Activated T-helper 1 cell treated with anti-CD3 and anti-CD28 coated beads, Interleukin-2, amount 50 U/mL, for 16 hours (primary cell): ENCODE results near the gene R3HDM2.
"Not testable (repeated sequence)": the region's sequence is repeated elsewhere in the genome, so short reads cannot be mapped to it uniquely, and the experiment has no call there.

Source experiments
- DNase-seq, 2 donors: peaks; one replicate each; pipeline ENCODE4 v3.0.0-alpha.2; 2020; ENCODE audit warnings: low read depth in 1 of 2, low spot score in 1 of 2

Gene R3HDM2

GRCh38 chr12:57336299-57336698, 94.5 kb downstream of the R3HDM2 start:
- not testable (repeated sequence) for DNase-seq

- no peak for DNase-seq
Observed at GRCh38 chr12:57334219-57334618, 96.6 kb downstream of the R3HDM2 start.

- DNase-seq: no peak
Observed at GRCh38 chr12:57332646-57333312, 98.1 kb downstream of the R3HDM2 start.

GRCh38 chr12:57330992-57331391, 99.9 kb downstream of the R3HDM2 start:
- no peak for DNase-seq

- DNase-seq: no peak
Observed at GRCh38 chr12:57329219-57329618, 101.6 kb downstream of the R3HDM2 start.

GRCh38 chr12:57325395-57325794, 105.4 kb downstream of the R3HDM2 start:
- DNase-seq: no peak

- no peak for DNase-seq
Observed at GRCh38 chr12:57323416-57323815, 107.4 kb downstream of the R3HDM2 start.

- DNase-seq: no peak
Observed at GRCh38 chr12:57320639-57321038, 110.2 kb downstream of the R3HDM2 start.

GRCh38 chr12:57319678-57320469, 111.0 kb downstream of the R3HDM2 start:
- no peak for DNase-seq

GRCh38 chr12:57315681-57316080, 115.2 kb downstream of the R3HDM2 start:
- DNase-seq: no peak

GRCh38 chr12:57312287-57312686, 118.6 kb downstream of the R3HDM2 start:
- not testable (repeated sequence) for DNase-seq

GRCh38 chr12:57309420-57309819, 121.4 kb downstream of the R3HDM2 start:
- DNase-seq: no peak

- DNase-seq: no peak
Observed at GRCh38 chr12:57300961-57301584, 129.8 kb downstream of the R3HDM2 start.

GRCh38 chr12:57299514-57300016, 131.3 kb downstream of the R3HDM2 start:
- DNase-seq: no peak

- DNase-seq: no peak
Observed at GRCh38 chr12:57296291-57296690, 134.6 kb downstream of the R3HDM2 start.

GRCh38 chr12:57282073-57282472, 148.8 kb downstream of the R3HDM2 start:
- DNase-seq: not testable (repeated sequence)

- DNase-seq: peak; percentile 25 to 49
Observed at GRCh38 chr12:57280211-57281062, 150.4 kb downstream of the R3HDM2 start.

GRCh38 chr12:57278465-57279381, 152.1 kb downstream of the R3HDM2 start:
- no peak for DNase-seq

- DNase-seq: no peak
Observed at GRCh38 chr12:57276935-57277563, 153.8 kb downstream of the R3HDM2 start.
